Uterus (tissue), 2 donors: ENCODE measurements around the gene ZBTB40.

Source experiments
- CTCF ChIP-seq, 4 experiments: fragments of 200-600 bp in 2 of 4; fragments of 450-650 bp in 2 of 4; sonication (generic) in 2 of 4; IDR thresholded peaks; one replicate each; pipeline ENCODE4 v1.5.1; 2016 to 2019; ENCODE audit warnings: antibody characterized with exemption in 4 of 4, mild to moderate bottlenecking in 2 of 4, moderate library complexity in 1 of 4
- POLR2A ChIP-seq, 2 donors: fragments of 450-650 bp; IDR thresholded peaks; one replicate each; pipeline ENCODE4 v1.6.1; 2016; ENCODE audit warnings: antibody characterized with exemption in 2 of 2, mild to moderate bottlenecking in 1 of 2, moderate library complexity in 1 of 2

DNA sequence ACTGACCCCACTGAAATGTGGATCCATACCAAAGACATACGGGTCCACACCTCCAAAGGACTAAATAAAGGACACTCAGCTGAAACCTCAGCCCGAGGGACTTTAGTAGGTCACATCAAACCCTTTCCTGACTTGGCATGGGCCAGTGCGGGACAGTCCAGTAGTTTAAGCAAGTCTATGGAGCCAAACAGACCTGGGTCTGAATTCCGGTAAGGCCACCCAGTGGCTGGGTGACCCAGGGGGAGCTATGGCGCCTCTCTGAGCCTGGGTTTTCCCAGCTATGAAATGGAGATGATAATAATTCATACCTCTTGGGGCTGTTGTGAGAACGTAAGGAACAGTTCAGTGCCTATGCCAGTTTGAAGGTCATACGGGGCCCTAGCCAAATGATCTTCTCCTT is 36.2 kb upstream of the ZBTB40 start:
- TF ChIP-seq POLR2A (IDR thresholded peaks at IDR 0.05): no peak
- no peak for TF ChIP-seq CTCF (IDR thresholded peaks at IDR 0.05)
